ENCODE data around the gene DNASE1.

DNA sequence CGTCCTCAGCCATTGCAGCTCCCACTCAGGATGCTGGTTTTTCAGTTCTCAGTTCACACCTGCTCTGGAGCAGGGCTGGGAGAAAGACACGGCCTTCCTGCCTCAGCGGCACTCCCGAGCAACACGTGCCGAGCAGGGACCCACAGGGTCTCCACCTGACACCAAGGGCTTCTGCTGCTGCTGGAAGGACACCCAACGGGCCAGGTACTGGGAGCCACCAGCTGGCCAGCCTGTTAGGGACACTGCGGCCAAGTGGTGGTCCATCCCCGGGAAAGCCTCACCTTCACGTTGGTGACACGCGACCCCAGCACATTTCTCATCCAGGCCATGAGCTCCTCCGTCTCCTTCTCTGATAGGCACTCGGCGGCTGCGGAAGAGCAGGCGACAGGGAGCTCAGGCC is 8.1 kb downstream of the DNASE1 start:
- TF ChIP-seq, protein P1, sequence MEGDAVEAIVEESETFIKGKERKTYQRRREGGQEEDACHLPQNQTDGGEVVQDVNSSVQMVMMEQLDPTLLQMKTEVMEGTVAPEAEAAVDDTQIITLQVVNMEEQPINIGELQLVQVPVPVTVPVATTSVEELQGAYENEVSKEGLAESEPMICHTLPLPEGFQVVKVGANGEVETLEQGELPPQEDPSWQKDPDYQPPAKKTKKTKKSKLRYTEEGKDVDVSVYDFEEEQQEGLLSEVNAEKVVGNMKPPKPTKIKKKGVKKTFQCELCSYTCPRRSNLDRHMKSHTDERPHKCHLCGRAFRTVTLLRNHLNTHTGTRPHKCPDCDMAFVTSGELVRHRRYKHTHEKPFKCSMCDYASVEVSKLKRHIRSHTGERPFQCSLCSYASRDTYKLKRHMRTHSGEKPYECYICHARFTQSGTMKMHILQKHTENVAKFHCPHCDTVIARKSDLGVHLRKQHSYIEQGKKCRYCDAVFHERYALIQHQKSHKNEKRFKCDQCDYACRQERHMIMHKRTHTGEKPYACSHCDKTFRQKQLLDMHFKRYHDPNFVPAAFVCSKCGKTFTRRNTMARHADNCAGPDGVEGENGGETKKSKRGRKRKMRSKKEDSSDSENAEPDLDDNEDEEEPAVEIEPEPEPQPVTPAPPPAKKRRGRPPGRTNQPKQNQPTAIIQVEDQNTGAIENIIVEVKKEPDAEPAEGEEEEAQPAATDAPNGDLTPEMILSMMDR (IDR thresholded peaks at IDR 0.05 in 4 of 5, conservative IDR thresholded peaks at IDR 0.05 in 1 of 5): no peak
- no peak for TF ChIP-seq POLR2A (IDR thresholded peaks at IDR 0.05)

All from gastrocnemius medialis (tissue), 4 donors.